ENCODE results near the gene UQCRHL.

Gene UQCRHL

GRCh38 chr1:15808955-15809354 is 1.5 kb upstream of the UQCRHL start:
- H3K27me3 ChIP-seq (ENCODE audit: insufficient read depth, low read length) = no peaks in the 10 kb centered on the region
- no peak overlapping the region for H3K27ac ChIP-seq (ENCODE audit: low read depth, low read length)
- 90% methylated on average over 1 of the region's 1 CpG for WGBS
- H3K4me1 ChIP-seq (ENCODE audit: insufficient read depth, low read length) = no peaks in the 10 kb centered on the region
- no peaks in the 10 kb centered on the region for H3K36me3 ChIP-seq (ENCODE audit: insufficient read depth, low read length)
- H3K9me3 ChIP-seq (ENCODE audit: insufficient read depth, low read depth, low read length) = no peaks in the 10 kb centered on the region
- no peak overlapping the region for H3K9ac ChIP-seq (ENCODE audit: low read depth, low read length)
- H3K4me3 ChIP-seq (ENCODE audit: low read length) = no peak overlapping the region

- H3K4me3 ChIP-seq (ENCODE audit: low read length) = no peak overlapping the region
These were observed 328 bp downstream of the UQCRHL start for GRCh38 chr1:15807121-15807520.

GRCh38 chr1:15804060-15804459 is 3.4 kb downstream of the UQCRHL start:
- Histone ChIP-seq H3K36me3 (ENCODE audit: insufficient read depth, low read length) (no peaks in the 10 kb centered on the region), H3K4me1 (ENCODE audit: insufficient read depth, low read length) (peaks cover 14% of the 10 kb centered on the region; the same call in 1 of the 2 replicates), H3K9ac (ENCODE audit: low read depth, low read length) (no peak overlapping the region), H3K27ac (ENCODE audit: low read depth, low read length) (no peak overlapping the region), H3K9me3 (ENCODE audit: insufficient read depth, low read depth, low read length) (no peaks in the 10 kb centered on the region), H3K4me3 (ENCODE audit: low read length) (no peak overlapping the region), H3K27me3 (ENCODE audit: insufficient read depth, low read length) (no peaks in the 10 kb centered on the region)
- 87% methylated on average over 8 of the region's 8 CpGs for WGBS

More at GRCh38 chr1:15807121-15807520, 328 bp downstream of the UQCRHL start:
- Histone ChIP-seq H3K4me1 (ENCODE audit: insufficient read depth, low read length) (no peaks in the 10 kb centered on the region), H3K9ac (ENCODE audit: low read depth, low read length) (no peak overlapping the region), H3K36me3 (ENCODE audit: insufficient read depth, low read length) (no peaks in the 10 kb centered on the region), H3K27ac (ENCODE audit: low read depth, low read length) (no peak overlapping the region), H3K27me3 (ENCODE audit: insufficient read depth, low read length) (no peaks in the 10 kb centered on the region), H3K9me3 (ENCODE audit: insufficient read depth, low read depth, low read length) (no peaks in the 10 kb centered on the region)
- 91% methylated on average over 10 of the region's 10 CpGs for WGBS

GRCh38 chr1:15803380-15803779 is 4.1 kb downstream of the UQCRHL start:
- Histone ChIP-seq H3K9ac (ENCODE audit: low read depth, low read length) (no peak overlapping the region), H3K27ac (ENCODE audit: low read depth, low read length) (no peak overlapping the region), H3K36me3 (ENCODE audit: insufficient read depth, low read length) (no peaks in the 10 kb centered on the region), H3K9me3 (ENCODE audit: insufficient read depth, low read depth, low read length) (no peaks in the 10 kb centered on the region), H3K27me3 (ENCODE audit: insufficient read depth, low read length) (no peaks in the 10 kb centered on the region), H3K4me1 (ENCODE audit: insufficient read depth, low read length) (peaks cover 14% of the 10 kb centered on the region; the same call in 1 of the 2 replicates), H3K4me3 (ENCODE audit: low read length) (no peak overlapping the region)
- 38% methylated on average over 4 of the region's 4 CpGs for WGBS

- H3K36me3 ChIP-seq (ENCODE audit: insufficient read depth, low read length) = no peaks in the 10 kb centered on the region
- 87% methylated on average over 17 of the region's 17 CpGs for WGBS
- H3K27ac ChIP-seq (ENCODE audit: low read depth, low read length) = no peak overlapping the region; the same call in 1 of the 2 replicates
- H3K9me3 ChIP-seq (ENCODE audit: insufficient read depth, low read depth, low read length) = no peaks in the 10 kb centered on the region
- peaks cover 14% of the 10 kb centered on the region; the same call in 1 of the 2 replicates for H3K4me1 ChIP-seq (ENCODE audit: insufficient read depth, low read length)
- H3K4me3 ChIP-seq (ENCODE audit: low read length) = no peak overlapping the region
- H3K27me3 ChIP-seq (ENCODE audit: insufficient read depth, low read length) = no peaks in the 10 kb centered on the region
- H3K9ac ChIP-seq (ENCODE audit: low read depth, low read length) = no peak overlapping the region
These were observed 5.0 kb downstream of the UQCRHL start for GRCh38 chr1:15802234-15802965.

GRCh38 chr1:15799928-15800835 is 7.3 kb downstream of the UQCRHL start:
- peaks cover 14% of the 10 kb centered on the region; the same call in 1 of the 2 replicates for H3K4me1 ChIP-seq (ENCODE audit: insufficient read depth, low read length)
- H3K9ac ChIP-seq (ENCODE audit: low read depth, low read length) = no peak overlapping the region
- H3K27me3 ChIP-seq (ENCODE audit: insufficient read depth, low read length) = no peaks in the 10 kb centered on the region
- WGBS = 51% methylated on average over 22 of the region's 22 CpGs
- no peak overlapping the region for H3K4me3 ChIP-seq (ENCODE audit: low read length)
- no peaks in the 10 kb centered on the region for H3K36me3 ChIP-seq (ENCODE audit: insufficient read depth, low read length)
- H3K9me3 ChIP-seq (ENCODE audit: insufficient read depth, low read depth, low read length) = no peaks in the 10 kb centered on the region
- peak overlapping the region; percentile 3; the same call in 1 of the 2 replicates for H3K27ac ChIP-seq (ENCODE audit: low read depth, low read length)

GRCh38 chr1:15799004-15799867 is 8.2 kb downstream of the UQCRHL start:
- H3K9ac ChIP-seq (ENCODE audit: low read depth, low read length) = no peak overlapping the region
- no peaks in the 10 kb centered on the region for H3K36me3 ChIP-seq (ENCODE audit: insufficient read depth, low read length)
- 76% methylated on average over 9 of the region's 9 CpGs for WGBS
- peaks cover 14% of the 10 kb centered on the region; the same call in 1 of the 2 replicates for H3K4me1 ChIP-seq (ENCODE audit: insufficient read depth, low read length)
- no peak overlapping the region for H3K4me3 ChIP-seq (ENCODE audit: low read length)
- no peaks in the 10 kb centered on the region for H3K27me3 ChIP-seq (ENCODE audit: insufficient read depth, low read length)
- H3K27ac ChIP-seq (ENCODE audit: low read depth, low read length) = peak overlapping the region; percentile 3; the same call in 1 of the 2 replicates
- H3K9me3 ChIP-seq (ENCODE audit: insufficient read depth, low read depth, low read length) = no peaks in the 10 kb centered on the region

GRCh38 chr1:15797614-15798390 is 9.6 kb downstream of the UQCRHL start:
- Histone ChIP-seq H3K9ac (ENCODE audit: low read depth, low read length) (no peak overlapping the region), H3K4me3 (ENCODE audit: low read length) (no peak overlapping the region), H3K36me3 (ENCODE audit: insufficient read depth, low read length) (no peaks in the 10 kb centered on the region), H3K27me3 (ENCODE audit: insufficient read depth, low read length) (no peaks in the 10 kb centered on the region), H3K4me1 (ENCODE audit: insufficient read depth, low read length) (peaks cover 17% of the 10 kb centered on the region), H3K27ac (ENCODE audit: low read depth, low read length) (no peak overlapping the region), H3K9me3 (ENCODE audit: insufficient read depth, low read depth, low read length) (no peaks in the 10 kb centered on the region)
- 92% methylated on average over 13 of the region's 14 CpGs for WGBS

- WGBS = 82% methylated on average over 2 of the region's 2 CpGs
- H3K4me3 ChIP-seq (ENCODE audit: low read length) = no peak overlapping the region
- no peaks in the 10 kb centered on the region for H3K27me3 ChIP-seq (ENCODE audit: insufficient read depth, low read length)
- H3K9ac ChIP-seq (ENCODE audit: low read depth, low read length) = no peak overlapping the region
- H3K36me3 ChIP-seq (ENCODE audit: insufficient read depth, low read length) = no peaks in the 10 kb centered on the region
- no peaks in the 10 kb centered on the region for H3K9me3 ChIP-seq (ENCODE audit: insufficient read depth, low read depth, low read length)
- no peak overlapping the region for H3K27ac ChIP-seq (ENCODE audit: low read depth, low read length)
- peaks cover 17% of the 10 kb centered on the region for H3K4me1 ChIP-seq (ENCODE audit: insufficient read depth, low read length)
These were observed 11.4 kb downstream of the UQCRHL start for GRCh38 chr1:15796086-15796462.

- Histone ChIP-seq H3K4me1 (ENCODE audit: insufficient read depth, low read length) (no peaks in the 10 kb centered on the region), H3K27me3 (ENCODE audit: insufficient read depth, low read length) (no peaks in the 10 kb centered on the region), H3K9me3 (ENCODE audit: insufficient read depth, low read depth, low read length) (no peaks in the 10 kb centered on the region), H3K9ac (ENCODE audit: low read depth, low read length) (no peak overlapping the region), H3K4me3 (ENCODE audit: low read length) (no peak overlapping the region), H3K36me3 (ENCODE audit: insufficient read depth, low read length) (peaks cover 16% of the 10 kb centered on the region), H3K27ac (ENCODE audit: low read depth, low read length) (no peak overlapping the region)
- 91% methylated on average over 13 of the region's 13 CpGs for WGBS
These were observed 18.7 kb downstream of the UQCRHL start for GRCh38 chr1:15788624-15789301.
